Measurements from ENCODE around the gene NAP1L5.

Gene NAP1L5

DNA sequence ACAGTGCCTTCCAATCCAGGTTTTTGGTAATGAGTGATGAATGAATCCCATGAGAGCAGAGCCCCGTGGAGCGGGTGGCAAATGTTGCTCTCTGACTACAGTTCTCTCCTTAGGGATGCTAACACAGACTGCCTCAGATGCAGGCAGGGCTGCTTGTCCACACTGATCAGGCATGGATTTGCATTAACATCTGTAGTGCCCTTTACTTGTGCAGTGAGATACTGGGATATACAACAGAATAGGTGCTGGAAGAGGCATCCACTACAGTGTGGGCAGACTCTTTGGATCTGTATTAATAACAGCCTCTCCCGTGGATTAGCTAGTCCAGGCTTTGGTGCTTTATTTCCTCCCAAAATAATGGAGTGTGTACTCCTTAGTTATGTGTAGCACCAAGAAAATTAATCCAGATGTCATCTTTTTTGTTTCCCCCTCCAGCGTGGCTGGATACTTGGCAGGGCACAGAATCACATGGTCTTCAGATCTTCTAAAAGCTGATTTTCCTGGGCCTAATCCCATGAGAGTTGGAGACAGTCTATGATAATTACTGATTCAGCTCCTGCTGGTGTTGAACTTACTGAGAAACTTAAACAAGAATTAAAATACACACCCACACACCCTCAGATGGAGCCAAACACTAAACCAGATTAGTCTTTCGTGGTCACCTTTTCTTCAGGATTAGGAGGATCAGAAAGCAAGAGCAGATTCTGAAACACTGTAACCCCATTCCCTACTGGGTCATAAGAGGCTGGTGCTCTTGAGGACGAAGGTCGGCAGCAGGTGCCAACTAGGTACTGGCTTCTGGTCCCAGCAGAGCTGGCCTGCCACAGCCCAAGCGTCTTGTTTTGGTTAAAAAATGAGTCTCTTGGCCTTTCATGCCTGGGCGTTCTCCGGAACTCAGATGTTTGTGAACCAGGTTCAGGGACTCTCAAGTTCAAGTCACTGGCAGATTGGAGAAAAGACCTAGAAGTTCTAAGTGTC, 23.1 kb upstream of the NAP1L5 start:
- Histone ChIP-seq H3K9ac (ENCODE audit: low read depth, low read length) (no peak overlapping the region), H3K27me3 (ENCODE audit: control insufficient read depth, insufficient read depth, low read length) (no peaks in the 10 kb centered on the region), H3K4me3 (ENCODE audit: low read depth, low read length) (no peak overlapping the region), H3K4me1 (ENCODE audit: control insufficient read depth, insufficient read depth, low read length) (no peaks in the 10 kb centered on the region), H3K36me3 (ENCODE audit: control insufficient read depth, insufficient read depth, low read length) (no peaks in the 10 kb centered on the region), H3K9me3 (ENCODE audit: control insufficient read depth, insufficient read depth, low read length) (peaks cover 7% of the 10 kb centered on the region)

DNA sequence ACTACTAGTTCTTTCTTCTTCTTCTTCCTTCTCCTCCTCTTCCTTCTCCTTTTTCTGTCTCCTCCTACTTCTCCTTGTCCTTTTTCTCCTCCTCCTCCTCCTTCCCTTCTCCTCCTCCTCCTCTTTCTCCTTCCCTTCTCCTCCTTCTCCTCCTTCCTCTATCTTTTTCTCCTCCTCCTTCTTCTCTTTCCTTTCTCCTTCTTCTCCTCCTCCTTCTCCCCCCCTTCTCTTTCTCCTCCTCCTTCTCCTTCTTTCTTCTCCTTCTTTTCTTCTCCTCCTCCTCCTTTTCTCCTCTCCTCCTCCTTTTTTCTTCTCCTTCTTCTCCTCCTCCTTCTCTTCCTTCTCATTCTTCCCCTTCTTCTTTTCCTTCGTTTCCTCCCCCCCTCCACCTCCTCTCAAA, 21.8 kb upstream of the NAP1L5 start:
- peaks cover 7% of the 10 kb centered on the region for H3K9me3 ChIP-seq (ENCODE audit: control insufficient read depth, insufficient read depth, low read length)
- no peaks in the 10 kb centered on the region for H3K4me1 ChIP-seq (ENCODE audit: control insufficient read depth, insufficient read depth, low read length)
- no peak overlapping the region for H3K4me3 ChIP-seq (ENCODE audit: low read depth, low read length)
- no peak overlapping the region for H3K9ac ChIP-seq (ENCODE audit: low read depth, low read length)
- H3K27me3 ChIP-seq (ENCODE audit: control insufficient read depth, insufficient read depth, low read length), result no peaks in the 10 kb centered on the region
- no peaks in the 10 kb centered on the region for H3K36me3 ChIP-seq (ENCODE audit: control insufficient read depth, insufficient read depth, low read length)

DNA sequence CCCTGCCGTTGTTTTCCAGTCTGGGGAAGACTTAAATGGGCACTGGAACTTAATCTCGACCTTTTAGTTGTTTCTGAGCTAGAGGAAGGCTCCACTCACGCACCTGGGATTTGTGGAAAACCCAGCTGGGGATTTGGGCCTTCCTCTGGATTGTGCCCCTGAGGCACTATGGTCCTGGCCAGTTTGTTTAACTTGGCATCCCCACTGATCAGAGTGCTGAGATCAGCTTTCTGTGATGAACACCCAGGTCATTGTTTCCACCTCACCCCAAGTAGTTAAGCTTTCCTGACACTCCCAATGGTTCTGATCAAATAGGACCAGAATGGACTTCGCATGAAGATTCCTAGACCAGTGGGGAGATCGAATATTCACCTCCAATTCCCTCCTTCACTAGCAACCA, 20.5 kb upstream of the NAP1L5 start:
- Histone ChIP-seq H3K36me3 (ENCODE audit: control insufficient read depth, insufficient read depth, low read length) (no peaks in the 10 kb centered on the region), H3K27me3 (ENCODE audit: control insufficient read depth, insufficient read depth, low read length) (no peaks in the 10 kb centered on the region), H3K9ac (ENCODE audit: low read depth, low read length) (no peak overlapping the region), H3K4me1 (ENCODE audit: control insufficient read depth, insufficient read depth, low read length) (no peaks in the 10 kb centered on the region), H3K9me3 (ENCODE audit: control insufficient read depth, insufficient read depth, low read length) (peaks cover 7% of the 10 kb centered on the region), H3K4me3 (ENCODE audit: low read depth, low read length) (no peak overlapping the region)

DNA sequence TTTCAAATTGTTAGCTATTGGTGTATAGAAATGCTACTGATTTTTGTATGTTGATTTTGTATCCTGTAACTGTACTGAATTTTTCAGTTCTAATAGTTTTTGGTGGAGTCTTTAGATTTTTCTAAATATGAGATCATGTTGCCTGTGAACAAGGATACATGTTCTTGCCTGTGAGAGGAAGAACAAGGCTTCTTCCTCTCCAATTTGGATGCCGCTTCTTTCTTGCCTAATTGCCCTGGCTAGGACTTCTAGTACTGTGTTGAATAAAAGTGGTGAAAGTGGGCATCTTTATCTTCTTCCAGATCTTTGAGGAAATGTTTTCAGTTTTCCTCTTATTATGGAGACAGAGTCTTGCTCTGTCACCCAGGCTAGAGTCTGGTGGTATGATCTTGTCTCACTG, 16.2 kb upstream of the NAP1L5 start:
- Histone ChIP-seq H3K4me3 (ENCODE audit: low read depth, low read length) (no peak overlapping the region), H3K4me1 (ENCODE audit: control insufficient read depth, insufficient read depth, low read length) (no peaks in the 10 kb centered on the region), H3K9ac (ENCODE audit: low read depth, low read length) (no peak overlapping the region), H3K36me3 (ENCODE audit: control insufficient read depth, insufficient read depth, low read length) (no peaks in the 10 kb centered on the region), H3K9me3 (ENCODE audit: control insufficient read depth, insufficient read depth, low read length) (peaks cover 7% of the 10 kb centered on the region), H3K27me3 (ENCODE audit: control insufficient read depth, insufficient read depth, low read length) (no peaks in the 10 kb centered on the region)

DNA sequence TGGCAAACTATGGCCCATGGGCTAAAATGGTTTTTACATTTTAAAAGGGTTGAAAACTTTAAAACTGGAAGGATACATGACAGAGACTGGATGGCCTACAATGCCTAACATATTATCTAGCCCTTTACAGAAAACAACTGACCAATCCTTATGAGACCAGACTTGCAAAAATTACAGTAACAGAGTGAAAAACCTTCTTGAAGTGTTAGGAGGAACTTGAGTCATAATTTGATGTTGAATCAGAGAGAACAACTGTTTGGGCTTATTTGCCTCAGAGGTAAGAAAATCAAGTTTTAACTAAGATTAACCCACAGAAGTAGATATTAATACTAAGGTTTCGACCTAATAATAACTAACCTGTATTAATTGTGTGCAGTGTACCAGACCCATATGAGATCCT, 12.4 kb upstream of the NAP1L5 start:
- H3K9ac ChIP-seq (ENCODE audit: low read depth, low read length), result no peak overlapping the region
- H3K4me3 ChIP-seq (ENCODE audit: low read depth, low read length), result no peak overlapping the region
- H3K4me1 ChIP-seq (ENCODE audit: control insufficient read depth, insufficient read depth, low read length), result peaks cover 3% of the 10 kb centered on the region
- no peaks in the 10 kb centered on the region for H3K9me3 ChIP-seq (ENCODE audit: control insufficient read depth, insufficient read depth, low read length)
- H3K36me3 ChIP-seq (ENCODE audit: control insufficient read depth, insufficient read depth, low read length), result no peaks in the 10 kb centered on the region
- no peaks in the 10 kb centered on the region for H3K27me3 ChIP-seq (ENCODE audit: control insufficient read depth, insufficient read depth, low read length)

DNA sequence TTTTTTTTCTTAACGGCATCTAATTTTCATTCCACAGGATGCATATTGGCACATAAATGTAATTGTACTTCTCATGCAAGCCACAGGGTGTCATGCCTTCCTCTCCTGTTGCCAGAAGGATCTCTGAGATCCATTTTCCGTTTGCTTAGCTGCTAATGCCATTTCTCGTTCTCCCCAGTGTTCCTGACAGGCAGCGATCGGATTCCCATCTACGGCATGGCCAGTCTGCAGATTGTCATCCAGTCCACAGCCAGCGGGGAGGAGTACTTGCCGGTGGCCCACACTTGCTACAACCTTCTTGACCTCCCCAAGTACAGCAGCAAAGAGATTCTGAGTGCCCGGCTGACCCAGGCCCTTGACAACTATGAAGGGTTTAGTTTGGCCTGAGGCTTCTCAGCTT, 8.9 kb upstream of the NAP1L5 start:
- Histone ChIP-seq H3K9me3 (ENCODE audit: control insufficient read depth, insufficient read depth, low read length) (no peaks in the 10 kb centered on the region), H3K9ac (ENCODE audit: low read depth, low read length) (no peak overlapping the region), H3K4me3 (ENCODE audit: low read depth, low read length) (no peak overlapping the region), H3K36me3 (ENCODE audit: control insufficient read depth, insufficient read depth, low read length) (no peaks in the 10 kb centered on the region), H3K27me3 (ENCODE audit: control insufficient read depth, insufficient read depth, low read length) (no peaks in the 10 kb centered on the region), H3K4me1 (ENCODE audit: control insufficient read depth, insufficient read depth, low read length) (peaks cover 3% of the 10 kb centered on the region)

DNA sequence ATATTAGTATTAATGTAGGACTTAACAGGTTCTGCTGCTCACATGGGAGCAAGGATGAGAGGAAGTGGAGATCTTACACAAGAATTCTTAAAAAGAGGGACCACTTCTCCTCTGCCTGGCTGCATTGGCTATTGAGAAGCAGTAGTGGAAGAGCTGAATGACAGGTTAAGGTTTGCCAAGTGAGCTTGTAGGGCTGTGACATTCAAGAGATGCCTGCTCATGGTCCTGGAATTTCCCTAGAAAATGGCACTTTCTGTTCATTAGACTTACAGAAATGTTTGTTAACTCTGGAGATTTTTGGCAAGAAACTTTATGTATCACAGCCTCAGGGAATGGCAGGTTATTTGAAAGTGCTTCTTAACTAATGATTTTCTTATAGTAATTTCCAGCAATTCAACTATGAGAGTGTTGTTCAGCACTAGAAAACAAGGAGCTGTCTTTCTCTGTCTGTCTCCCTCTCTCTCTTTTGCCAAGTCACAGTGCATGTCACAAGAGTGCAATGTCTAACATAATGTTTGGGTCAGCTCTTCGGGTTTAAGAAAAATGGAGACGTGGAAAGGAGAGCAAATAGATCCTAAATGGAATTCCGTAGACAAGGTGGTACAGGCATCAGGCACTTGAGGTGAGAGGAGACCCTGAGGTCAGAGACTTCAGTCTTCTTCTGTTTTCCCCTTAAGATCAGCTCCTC, 8.3 kb upstream of the NAP1L5 start:
- no peak overlapping the region for H3K4me3 ChIP-seq (ENCODE audit: low read depth, low read length)

DNA sequence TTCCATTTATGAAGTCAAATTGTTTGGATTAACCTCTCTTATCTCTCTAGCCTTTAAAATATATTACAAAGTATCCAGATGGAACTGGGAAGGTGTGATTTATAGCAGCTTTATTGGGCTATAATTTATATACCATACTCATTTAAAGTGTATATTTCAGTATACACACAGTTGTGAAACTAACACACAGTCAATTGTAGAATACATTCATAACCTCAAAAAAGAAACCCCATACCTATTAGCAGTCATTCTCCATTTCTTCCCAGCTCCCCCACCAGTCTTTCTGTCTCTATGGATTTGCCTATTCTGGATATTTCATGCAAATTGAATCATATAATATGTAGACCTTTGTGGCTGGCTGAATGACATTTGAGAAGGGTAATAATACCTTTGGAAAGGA, 7.6 kb upstream of the NAP1L5 start:
- no peaks in the 10 kb centered on the region for H3K27me3 ChIP-seq (ENCODE audit: control insufficient read depth, insufficient read depth, low read length)
- no peak overlapping the region for H3K4me3 ChIP-seq (ENCODE audit: low read depth, low read length)
- no peaks in the 10 kb centered on the region for H3K36me3 ChIP-seq (ENCODE audit: control insufficient read depth, insufficient read depth, low read length)
- peaks cover 3% of the 10 kb centered on the region for H3K4me1 ChIP-seq (ENCODE audit: control insufficient read depth, insufficient read depth, low read length)
- no peaks in the 10 kb centered on the region for H3K9me3 ChIP-seq (ENCODE audit: control insufficient read depth, insufficient read depth, low read length)
- no peak overlapping the region for H3K9ac ChIP-seq (ENCODE audit: low read depth, low read length)

More for the DNA sequence above, 8.3 kb upstream of the NAP1L5 start:
- H3K9ac ChIP-seq (ENCODE audit: low read depth, low read length), result no peak overlapping the region
- no peaks in the 10 kb centered on the region for H3K36me3 ChIP-seq (ENCODE audit: control insufficient read depth, insufficient read depth, low read length)
- peaks cover 3% of the 10 kb centered on the region for H3K4me1 ChIP-seq (ENCODE audit: control insufficient read depth, insufficient read depth, low read length)
- no peaks in the 10 kb centered on the region for H3K27me3 ChIP-seq (ENCODE audit: control insufficient read depth, insufficient read depth, low read length)
- no peaks in the 10 kb centered on the region for H3K9me3 ChIP-seq (ENCODE audit: control insufficient read depth, insufficient read depth, low read length)

DNA sequence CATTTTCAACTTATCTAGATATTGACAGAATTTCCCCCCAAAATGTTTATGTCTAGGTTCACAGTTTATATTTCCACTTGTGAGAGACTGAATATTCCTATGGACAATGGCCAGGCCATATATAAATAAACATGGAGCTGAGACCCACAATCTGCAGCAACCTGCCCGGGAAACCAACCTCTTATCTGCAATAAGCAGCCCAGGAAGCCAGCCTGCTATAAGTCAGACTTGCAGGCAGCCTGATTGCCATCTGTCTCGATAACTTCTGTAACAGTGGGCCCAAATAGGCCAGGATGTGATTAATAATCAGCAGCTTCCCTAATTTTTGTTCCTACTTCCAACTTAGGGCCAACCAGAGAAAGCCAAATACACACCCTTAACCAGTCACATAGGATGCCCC, 5.2 kb upstream of the NAP1L5 start:
- Histone ChIP-seq H3K9me3 (ENCODE audit: control insufficient read depth, insufficient read depth, low read length) (no peaks in the 10 kb centered on the region), H3K4me1 (ENCODE audit: control insufficient read depth, insufficient read depth, low read length) (peaks cover 3% of the 10 kb centered on the region), H3K4me3 (ENCODE audit: low read depth, low read length) (no peak overlapping the region), H3K36me3 (ENCODE audit: control insufficient read depth, insufficient read depth, low read length) (no peaks in the 10 kb centered on the region), H3K9ac (ENCODE audit: low read depth, low read length) (no peak overlapping the region), H3K27me3 (ENCODE audit: control insufficient read depth, insufficient read depth, low read length) (peaks cover 3% of the 10 kb centered on the region)

DNA sequence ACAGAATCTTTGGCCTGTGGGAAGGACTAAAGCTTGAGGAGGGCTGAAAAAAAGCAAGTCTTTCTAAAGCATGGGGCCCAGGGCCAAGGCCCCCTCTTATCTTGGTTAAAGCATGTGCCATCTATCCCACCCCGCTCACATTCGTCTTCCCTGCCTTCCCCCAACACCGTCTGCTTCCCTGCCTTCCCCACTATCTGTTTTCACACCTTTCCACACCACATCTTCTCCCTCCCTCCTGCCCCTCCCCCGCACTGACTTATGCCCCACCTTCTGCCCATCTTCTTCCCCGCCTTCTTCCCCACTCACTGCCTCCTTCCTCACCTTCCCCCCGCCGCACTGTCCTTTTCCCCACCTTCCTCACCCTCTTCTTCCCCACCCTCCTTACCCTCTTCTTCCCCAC, 890 bp upstream of the NAP1L5 start:
- Histone ChIP-seq H3K4me3 (ENCODE audit: low read depth, low read length) (no peak overlapping the region), H3K9ac (ENCODE audit: low read depth, low read length) (no peak overlapping the region), H3K27me3 (ENCODE audit: control insufficient read depth, insufficient read depth, low read length) (peaks cover 3% of the 10 kb centered on the region), H3K4me1 (ENCODE audit: control insufficient read depth, insufficient read depth, low read length) (no peaks in the 10 kb centered on the region), H3K36me3 (ENCODE audit: control insufficient read depth, insufficient read depth, low read length) (no peaks in the 10 kb centered on the region), H3K9me3 (ENCODE audit: control insufficient read depth, insufficient read depth, low read length) (no peaks in the 10 kb centered on the region)

DNA sequence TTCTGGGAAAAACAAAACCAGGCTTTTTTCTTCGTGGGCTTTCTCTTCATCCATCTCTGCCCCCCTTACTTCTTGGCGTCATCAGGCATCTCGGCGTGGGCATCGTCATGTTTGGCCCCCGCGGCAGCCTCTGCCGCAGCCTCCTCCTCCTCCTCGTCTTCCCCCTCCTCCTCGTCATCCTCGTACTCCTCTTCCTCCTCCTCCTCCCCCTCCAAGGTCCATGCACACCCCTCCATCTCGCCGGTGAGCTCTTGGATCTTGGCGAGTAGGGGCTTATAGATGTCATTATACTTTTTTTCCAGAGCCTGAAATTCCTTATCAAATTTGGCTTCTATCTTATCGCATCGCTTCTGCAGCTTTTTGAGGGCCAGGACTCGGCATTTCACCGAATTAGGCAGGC, 488 bp downstream of the NAP1L5 start:
- Histone ChIP-seq H3K4me1 (ENCODE audit: control insufficient read depth, insufficient read depth, low read length) (no peaks in the 10 kb centered on the region), H3K36me3 (ENCODE audit: control insufficient read depth, insufficient read depth, low read length) (no peaks in the 10 kb centered on the region), H3K9me3 (ENCODE audit: control insufficient read depth, insufficient read depth, low read length) (no peaks in the 10 kb centered on the region), H3K9ac (ENCODE audit: low read depth, low read length) (no peak overlapping the region), H3K27me3 (ENCODE audit: control insufficient read depth, insufficient read depth, low read length) (peaks cover 3% of the 10 kb centered on the region), H3K4me3 (ENCODE audit: low read depth, low read length) (peak overlapping the region; percentile 57)

DNA sequence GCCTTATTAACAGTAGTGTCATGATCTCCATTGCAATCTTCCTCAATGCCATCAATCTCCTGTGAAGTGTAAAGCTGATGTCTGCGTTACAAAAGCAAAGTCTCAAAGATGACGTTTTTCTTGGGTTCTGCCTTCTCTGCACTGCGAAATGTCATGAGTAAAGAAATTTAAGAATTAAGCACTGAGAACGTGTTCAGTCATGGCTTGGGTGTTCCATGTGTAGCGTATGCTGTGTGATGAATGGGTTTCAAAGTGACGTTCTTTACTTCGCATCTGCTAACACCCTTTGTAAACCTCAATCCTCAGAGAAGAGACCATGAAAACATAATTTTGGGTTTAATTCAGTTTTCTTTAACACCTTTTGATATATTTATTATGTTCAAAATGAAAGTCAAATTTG, 999 bp downstream of the NAP1L5 start:
- Histone ChIP-seq H3K9me3 (ENCODE audit: control insufficient read depth, insufficient read depth, low read length) (no peaks in the 10 kb centered on the region), H3K36me3 (ENCODE audit: control insufficient read depth, insufficient read depth, low read length) (no peaks in the 10 kb centered on the region), H3K9ac (ENCODE audit: low read depth, low read length) (no peak overlapping the region), H3K4me3 (ENCODE audit: low read depth, low read length) (no peak overlapping the region), H3K4me1 (ENCODE audit: control insufficient read depth, insufficient read depth, low read length) (no peaks in the 10 kb centered on the region), H3K27me3 (ENCODE audit: control insufficient read depth, insufficient read depth, low read length) (peaks cover 3% of the 10 kb centered on the region)
